GM18867 (cell line): Measurements from ENCODE around the gene STX12.
"Not testable (repeated sequence)": the region's sequence is repeated elsewhere in the genome, so short reads cannot be mapped to it uniquely, and the experiment has no call there.

Source experiments
- ATAC-seq: cut with Tn5 transposase; IDR thresholded peaks from one replicate; pipeline ENCODE4 v1.9.1; 2021; ENCODE audit warnings: mild to moderate bottlenecking, moderate library complexity; ENCODE audit not compliant: unreplicated experiment

The STX12 gene

DNA sequence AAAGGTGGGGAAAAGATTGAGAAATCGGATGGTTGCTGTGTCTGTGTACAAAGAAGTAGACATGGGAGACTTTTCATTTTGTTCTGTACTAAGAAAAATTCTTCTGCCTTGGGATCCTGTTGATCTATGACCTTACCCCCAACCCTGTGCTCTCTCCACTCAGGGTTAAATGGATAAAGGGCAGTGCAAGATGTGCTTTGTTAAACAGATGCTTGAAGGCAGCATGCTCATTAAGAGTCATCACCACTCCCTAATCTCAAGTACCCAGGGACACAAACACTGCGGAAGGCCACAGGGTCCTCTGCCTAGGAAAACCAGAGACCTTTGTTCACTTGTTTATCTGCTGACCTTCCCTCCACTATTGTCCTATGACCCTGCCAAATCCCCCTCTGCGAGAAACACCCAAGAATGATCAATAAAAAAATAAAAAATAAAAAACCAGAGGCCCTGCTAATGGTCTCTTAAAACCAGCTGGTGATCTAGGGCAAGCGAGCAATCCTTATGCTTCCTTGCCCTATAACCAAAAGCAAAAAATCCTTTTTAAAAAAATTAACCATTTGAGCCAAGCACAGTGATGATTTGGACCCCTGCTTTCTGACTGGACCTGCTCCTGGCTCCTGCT, 56.4 kb downstream of the STX12 start:
- ATAC-seq, result not testable (repeated sequence)

DNA sequence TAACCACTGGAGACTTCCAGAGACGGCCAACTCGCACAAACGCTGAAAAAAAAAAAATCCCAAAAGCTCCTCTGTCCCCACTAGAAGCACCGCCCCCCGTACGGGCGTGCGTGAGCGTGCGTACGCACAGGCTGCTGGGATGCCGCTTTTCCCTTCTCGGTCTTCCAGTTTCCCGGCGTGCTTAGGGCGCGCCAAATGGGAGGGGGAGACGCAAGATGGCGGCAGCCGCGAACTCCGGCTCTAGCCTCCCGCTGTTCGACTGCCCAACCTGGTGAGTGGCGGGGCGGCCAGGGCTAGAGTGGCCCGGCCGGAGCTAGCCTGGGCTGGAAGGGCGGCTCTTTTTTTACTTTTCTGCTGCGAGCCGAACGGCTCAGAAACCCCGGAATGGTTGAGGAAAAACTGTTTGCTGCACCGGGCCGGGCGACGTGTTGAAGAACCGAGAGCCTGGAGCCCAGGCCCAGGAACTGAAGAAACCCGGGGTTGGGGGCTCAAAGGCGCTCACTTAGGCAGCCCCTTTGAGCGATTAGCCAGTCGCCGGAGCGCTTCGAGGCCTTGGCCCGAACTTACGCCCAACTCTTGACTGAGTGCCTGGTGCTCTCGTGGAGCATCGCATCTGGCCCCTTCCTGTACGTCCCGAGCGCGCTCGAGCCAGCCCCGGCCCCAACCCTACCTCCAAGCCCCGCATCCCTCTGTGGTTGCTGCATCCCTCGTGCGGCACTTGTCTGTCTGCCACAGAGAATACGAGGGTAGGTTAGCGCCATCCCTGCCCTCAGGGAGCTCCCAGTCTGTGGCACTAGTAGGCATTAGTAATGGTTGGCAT, 57.8 kb downstream of the STX12 start, which contains the start of gene PPP1R8:
TSS of gene PPP1R8 (plus strand) at position 162 of the 820 bp plus-strand sequence. CDS start at position 216, 54 bp downstream.
- ATAC-seq, result peak; percentile 91

DNA sequence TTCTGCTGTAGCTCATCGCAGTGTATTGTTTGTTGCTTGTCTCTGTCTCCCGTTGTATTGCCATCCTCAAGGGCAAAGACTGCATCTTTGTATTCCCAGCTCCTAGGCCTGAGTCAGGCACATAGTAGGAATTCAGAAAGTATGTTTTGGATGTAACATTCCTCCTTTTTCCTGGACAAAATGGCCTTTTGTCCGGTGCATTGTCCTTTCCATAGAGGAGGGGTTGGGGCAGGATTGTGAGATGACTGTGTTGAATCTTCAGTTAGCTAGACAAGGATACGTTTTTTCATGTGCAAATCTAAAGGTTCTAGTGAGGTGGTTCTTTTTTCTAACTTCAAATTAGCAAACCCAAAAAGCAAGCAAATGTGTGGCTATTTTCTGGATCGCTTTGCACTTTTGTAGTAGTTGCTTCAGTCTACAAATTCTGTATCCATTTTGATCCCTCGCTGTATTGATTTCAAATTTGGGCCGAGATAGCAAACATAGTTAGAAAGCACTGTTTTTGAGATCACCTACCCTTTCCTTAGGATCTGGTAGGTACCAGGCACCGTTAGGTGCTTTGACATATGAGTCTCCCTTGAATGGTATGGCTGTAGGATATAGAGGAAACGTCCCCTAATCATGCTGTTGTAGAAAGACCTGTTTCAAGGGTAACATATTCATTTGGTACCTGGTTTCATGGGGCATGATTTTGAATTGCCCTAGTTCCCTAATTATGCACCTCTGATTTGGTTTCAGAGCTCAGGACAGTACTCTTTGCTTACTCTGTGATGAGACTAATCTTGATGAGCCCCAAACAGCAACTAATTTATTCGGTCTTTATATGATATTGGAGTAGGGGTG, 58.8 kb downstream of the STX12 start:
- ATAC-seq, result no peak

DNA sequence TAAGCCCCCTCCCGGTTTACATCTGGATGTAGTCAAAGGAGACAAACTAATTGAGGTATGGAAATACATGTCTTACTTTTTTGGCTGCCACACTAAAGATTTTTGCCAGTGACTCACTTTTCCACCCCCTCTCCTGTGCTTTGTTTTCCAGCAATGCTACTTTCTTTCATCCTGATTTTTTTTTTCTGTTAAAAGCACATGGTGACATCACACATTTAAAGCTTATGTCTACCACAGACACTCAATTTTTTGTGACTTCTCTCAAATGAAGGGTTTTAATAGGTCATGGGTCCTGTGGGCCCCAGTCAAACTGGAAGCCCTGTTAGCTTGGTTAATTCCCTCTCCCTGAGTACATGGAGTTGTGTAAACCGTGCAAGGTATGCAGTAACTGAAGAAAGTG, 59.7 kb downstream of the STX12 start:
- no peak for ATAC-seq

DNA sequence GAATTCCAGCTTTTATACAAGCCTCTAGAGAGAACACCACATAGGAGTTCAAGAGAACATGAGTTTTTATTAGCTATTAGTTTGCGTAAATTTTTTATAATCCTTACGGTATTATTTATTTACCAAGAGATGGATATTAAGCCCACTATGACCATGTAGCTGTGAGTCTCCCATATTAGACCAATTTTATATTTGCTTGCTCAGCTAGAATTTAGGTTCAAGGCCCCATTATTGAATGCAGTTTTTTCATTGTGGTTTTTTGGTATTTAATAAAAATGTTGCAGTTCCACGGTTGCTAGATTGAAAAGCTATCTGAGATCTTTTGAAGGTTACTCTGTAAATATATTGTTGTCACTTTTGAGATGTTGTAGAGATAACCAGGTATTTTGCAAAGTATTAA, 60.5 kb downstream of the STX12 start:
- ATAC-seq, result no peak

DNA sequence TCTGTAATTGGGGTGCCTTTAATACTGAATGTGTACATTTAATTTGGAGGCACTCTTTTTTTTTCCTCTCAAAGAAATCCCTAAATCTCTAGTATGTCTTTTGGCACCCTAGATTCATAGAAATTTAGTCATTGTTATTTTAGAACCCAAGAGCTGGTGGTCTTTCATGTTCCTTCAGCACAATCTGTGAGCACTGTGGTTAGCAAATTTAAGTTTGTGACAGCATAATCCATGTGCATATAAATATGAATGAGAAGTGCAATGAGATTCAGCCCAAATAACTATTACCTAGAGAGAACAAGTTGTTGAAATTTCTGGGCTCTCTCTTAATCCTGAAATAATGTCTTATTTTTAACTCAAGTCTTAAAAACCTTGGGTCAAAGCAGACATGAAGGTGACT, 62.0 kb downstream of the STX12 start:
- ATAC-seq, result no peak

DNA sequence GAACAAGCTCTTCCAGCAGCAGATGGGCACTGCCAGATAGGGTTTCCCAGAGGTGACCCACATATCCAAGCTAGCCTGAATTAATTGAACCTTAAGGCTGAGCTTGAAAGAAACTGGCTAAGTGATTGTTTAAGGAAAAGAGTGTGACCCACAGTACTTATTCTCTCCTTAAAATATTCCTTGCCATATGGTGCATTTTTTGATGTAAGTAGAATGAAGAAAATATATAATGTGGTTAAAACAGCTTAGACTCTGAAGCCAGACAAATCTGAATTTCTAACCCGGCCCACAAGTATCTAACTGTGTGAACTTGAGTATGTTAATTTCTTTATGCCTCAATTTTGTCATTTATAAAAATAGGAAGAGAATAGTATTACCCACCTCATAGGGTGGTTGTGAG, 62.5 kb downstream of the STX12 start:
- no peak for ATAC-seq

DNA sequence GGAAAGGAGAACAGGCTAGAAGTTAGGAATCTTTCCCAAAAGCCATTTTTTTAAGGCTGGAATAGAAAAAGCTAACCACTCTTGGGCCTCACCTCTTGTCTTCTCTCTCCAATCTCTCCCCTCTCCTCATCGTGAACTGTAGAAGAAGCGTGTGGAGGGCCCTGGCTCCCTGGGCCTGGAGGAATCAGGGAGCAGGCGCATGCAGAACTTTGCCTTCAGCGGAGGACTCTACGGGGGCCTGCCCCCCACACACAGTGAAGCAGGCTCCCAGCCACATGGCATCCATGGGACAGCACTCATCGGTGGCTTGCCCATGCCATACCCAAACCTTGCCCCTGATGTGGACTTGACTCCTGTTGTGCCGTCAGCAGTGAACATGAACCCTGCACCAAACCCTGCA, 76.9 kb downstream of the STX12 start:
- ATAC-seq, result no peak

DNA sequence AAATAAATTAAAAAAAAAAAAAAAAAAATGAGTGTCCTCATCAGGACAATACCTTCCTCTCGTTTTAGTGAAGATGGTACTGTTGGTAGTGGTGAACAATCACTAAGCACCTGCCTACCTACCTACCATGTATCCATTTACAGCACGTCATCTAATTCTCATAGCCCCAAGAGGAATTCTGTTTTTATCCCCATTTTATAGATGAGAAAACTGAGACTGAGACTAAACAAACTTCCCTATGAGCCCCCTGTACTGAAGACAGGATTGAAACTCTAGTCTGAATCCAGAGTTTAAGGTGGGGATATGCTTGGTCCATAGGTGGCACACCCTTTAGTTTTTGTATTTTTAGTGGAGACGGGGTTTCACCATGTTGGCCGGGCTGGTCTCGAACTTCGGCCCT, 82.1 kb downstream of the STX12 start:
- no peak for ATAC-seq

DNA sequence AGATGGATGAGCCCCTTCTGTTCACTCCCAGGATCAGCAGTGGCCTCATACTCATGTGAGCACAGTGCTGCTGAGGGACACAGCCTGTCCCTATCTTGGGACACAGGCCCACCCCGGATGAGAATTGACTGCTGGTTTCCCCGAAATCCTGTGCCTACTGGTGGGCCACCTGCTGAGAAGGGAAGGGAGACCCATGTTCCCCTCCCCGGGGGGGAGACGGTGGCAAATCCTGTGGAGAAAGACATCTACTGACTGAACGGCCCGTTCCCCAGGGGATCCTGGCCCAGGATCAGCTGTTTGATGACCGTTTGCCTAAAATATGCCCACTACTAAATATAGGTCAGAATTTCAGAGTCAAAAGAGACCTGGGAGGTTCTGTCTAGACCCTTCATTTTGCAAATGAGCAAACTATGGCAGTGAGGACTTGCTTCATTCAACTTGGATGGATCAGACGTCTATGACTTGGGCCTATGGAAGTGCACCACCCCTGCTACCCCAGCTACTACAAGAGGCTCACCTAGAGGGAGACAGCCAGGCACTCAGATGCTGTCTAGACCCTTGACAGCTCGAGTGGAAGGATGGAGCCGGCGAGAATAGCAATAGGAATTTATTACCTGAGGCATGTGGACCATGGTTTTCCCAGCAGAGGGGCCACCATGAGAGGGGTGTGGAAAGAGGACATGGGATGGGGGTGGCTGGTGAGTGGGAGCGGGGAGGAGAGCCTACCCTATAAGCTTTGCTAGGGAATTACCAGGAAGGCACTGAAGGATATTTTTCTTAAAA, 83.7 kb downstream of the STX12 start:
- ATAC-seq, result no peak

DNA sequence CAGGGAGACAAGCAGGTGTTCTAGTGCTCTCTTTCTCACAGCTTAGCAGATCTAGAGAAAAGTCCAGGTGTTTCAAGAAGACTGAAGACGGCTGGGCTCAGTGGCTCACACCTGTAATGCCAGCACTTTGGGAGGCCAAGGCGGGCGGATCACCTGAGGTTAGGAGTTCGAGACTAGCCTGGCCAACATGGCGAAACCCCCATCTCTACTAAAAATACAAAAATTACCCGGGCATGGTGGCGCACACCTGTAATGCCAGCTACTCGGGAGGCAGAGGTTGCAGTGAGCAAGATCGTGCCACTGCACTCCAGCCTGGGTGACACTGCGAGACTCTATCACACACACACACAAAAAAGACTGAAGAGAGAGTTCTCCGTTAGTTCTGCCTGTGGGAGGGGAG, 84.5 kb downstream of the STX12 start:
- not testable (repeated sequence) for ATAC-seq

DNA sequence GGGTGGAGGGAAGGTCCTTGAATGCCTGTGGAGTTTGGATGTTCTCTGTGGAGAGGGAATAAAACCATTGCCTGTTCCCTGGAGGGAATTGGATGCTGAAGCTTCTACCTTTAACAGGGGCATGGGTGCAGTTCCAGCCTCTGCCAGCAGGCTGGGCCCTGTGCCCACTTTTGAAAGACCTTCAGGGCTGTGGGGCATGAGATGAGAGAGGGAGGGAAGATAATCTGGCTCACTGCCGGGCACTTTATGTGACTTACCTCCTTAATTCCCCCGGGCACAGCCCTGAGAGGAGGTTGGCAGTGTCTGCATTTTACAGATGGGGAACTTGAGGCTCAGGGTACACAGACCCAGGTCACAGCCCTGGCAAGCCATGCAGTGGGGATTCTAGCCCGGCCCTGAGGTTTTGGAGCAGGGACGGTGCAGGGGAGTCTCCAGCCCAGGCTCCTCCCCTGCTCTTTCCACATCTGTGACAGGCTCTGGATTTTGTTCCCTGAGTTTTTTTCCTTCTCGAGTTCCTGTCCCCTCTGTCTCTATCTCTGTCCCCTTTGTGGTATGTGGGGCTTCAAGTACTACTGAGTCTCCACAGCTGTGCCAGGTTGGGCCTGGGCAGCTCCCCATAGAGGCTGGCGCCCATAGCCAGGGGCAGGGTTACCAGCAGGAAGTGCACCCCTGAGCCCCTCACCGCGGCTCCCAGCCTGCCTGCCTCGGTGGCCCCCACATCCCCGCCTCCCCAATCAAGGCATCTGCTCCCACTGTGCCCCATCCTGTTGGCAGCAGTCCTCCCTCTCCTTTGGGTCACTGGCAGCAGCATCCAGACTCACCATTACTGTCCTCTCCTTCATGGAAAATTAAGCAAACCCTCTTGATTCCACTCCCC, 85.3 kb downstream of the STX12 start:
- peak; percentile 64 for ATAC-seq

DNA sequence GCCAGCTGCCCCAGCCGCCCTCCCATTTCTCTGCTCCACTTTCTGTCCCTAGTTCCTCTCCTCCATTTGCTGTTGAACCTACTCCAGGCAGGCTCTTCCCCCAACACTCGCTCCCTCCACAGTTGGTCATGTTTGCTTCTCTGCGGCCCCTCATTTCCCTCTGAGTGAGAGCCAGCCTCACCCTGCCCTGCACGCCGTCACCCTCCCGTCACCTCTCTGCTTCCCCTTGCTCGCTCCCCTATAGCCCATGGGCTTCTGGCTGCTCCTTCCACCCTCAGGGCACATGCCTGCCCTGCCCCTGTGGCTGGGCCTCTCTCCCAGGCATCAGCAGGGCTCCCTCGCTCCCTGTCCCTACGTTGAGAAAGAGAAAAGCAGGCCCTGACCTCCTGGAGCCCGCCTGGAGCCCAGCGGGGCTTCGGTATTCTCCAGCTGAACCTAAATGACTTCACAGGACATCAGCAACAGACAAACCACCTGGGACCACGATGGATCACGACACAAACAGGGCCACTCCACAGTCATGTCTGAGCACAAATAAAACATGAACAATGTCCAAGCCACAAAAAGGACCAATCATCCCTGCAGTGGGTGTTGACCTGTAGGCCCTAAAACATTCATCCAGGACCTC, 86.0 kb downstream of the STX12 start:
- no peak for ATAC-seq

DNA sequence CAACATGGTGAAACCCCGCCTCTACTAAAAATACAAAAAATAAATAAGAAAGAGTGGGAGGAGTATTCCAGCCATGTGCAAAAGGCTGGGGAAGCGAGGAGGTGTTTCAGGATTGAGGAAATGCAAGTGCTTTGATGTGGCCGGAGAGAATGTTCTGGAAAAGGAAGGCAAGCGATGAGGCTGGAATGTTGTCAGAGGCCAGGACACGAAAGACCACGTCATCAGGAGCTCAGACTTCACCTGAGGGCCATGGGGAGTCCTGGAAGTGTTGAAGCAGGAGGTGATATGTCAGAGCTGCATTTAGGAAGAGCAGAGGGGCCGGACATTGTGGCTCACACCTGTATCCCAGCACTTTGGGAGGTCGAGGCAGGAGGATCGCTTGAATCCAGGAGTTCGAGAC, 88.4 kb downstream of the STX12 start:
- no peak for ATAC-seq

DNA sequence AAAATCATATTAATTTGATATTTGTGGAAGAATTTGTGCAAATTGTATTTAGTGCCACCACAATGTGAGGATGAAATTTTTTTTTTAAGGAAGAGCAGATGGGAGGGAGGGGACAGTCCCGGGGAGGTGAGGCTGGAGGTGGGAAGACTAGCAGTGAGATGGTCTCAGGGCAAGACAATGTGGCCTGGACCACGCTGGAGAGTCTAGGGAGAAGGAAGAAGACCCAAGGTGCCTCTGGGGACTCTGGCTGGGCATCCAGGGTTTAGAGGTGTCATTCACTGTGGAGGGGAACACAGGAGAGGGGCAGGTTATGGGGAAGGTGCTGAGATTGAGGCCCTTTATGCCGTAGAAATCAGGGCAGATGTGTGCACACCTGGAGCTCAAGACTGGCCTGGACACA, 89.0 kb downstream of the STX12 start:
- no peak for ATAC-seq

DNA sequence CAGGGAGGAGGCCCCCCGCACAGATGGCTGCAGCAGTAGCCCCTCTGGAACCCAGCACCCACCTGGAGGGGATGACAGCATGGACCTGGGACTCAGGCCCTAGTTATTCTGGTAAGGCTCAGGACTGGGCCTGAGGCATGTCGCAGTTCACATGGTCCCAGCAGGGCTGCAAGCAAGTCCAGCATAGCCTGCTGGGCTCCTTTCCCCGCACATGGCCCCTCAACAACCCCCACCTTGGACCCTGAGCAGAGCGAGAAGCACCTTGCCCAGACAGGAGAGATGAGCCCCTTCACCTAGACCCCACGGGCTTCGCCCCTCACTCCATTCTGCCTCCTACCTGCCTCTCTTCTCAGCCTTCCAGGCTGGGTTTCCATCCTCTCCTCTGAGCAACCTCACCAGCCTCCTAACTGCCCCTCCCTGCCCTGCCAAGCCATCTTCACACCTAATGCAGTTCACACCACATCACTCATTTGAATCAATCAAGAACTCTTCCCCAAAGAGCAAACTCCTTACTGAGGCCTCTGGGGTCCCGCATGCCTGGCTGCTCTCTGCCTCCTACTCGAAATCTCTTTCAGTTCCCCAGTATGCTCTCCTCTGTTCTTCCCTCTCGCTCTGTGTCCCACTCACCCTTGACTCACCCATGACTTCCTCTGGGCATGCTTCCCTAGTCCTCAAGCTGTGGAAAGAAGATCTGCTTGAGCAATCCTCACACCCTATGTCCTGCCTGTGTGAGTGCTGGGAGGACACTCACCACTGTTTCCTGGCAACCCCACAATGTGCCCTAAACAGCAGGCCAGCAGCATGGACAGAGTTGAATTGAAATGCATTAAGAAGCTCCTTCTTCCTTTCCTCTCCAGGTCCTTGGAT, 89.9 kb downstream of the STX12 start:
- no peak for ATAC-seq

DNA sequence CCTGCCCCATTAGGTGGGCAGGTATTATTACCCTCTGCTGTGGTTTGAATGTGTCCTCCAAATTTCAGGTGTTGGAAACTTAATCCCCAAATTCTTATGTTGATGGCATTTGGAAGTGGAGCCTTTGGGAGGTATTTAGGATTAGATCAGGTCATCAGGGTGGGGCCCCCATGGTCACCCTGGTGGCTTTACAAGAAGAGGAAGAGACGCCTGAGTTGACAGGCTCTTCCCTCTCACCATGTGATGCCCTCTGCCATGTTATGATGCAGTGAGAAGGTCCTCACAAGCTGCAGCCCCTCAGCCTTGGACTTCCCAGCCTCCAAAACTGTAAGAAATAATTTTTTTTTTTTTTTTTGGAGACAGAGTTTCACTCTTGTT, 90.5 kb downstream of the STX12 start:
- ATAC-seq, result no peak

DNA sequence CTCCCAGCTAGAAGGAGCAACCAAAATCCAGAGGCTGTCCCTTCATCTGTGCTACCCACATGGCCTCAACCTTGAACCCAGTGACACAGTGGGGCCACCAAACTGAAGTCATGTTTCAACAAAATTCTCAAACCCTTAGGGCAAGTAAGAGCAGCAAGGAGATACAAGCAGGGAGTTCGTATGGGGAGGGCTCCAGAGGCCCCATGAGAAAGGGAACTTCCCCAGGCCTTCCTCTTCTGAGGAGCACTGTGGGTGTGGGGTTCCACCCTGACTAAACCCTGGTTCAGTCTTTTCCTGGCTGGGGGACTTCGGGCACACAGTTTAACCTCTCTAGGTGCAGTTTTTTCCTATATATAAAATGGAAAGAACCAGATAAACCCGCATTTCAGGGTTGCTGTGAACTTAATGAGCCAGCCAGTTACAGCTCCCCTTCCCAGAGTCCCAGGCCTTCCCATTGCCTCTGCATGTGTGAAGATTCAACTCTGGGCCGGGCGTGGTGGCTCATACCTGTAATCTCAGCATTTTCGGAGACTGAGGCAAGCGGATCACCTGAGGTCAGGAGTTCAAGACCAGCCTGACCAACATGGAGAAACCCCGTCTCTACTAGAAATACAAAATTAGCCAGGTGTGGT, 91.4 kb downstream of the STX12 start:
- no peak for ATAC-seq
